Skin epidermis (tissue), 12 donors: ENCODE data around the gene OR4F15.
"Not testable (repeated sequence)": the region's sequence is repeated elsewhere in the genome, so short reads cannot be mapped to it uniquely, and the experiment has no call there.

Source experiments
- H3K27ac ChIP-seq, 21 experiments: fragments of 200-600 bp; sonication (generic) in 11 of 21; one replicate each; pipeline ENCODE4 v1.5.0; 2020; ENCODE audit warnings: mild to moderate bottlenecking in 3 of 21, inconsistent platforms in 2 of 21, moderate library complexity in 2 of 21
- H3K4me3 ChIP-seq, 7 experiments: fragments of 200-600 bp; sonication (generic) in 2 of 7; one replicate each; pipeline ENCODE4 v1.5.0; 2020; ENCODE audit warnings: inconsistent platforms in 2 of 7, mild to moderate bottlenecking in 2 of 7, moderate library complexity in 1 of 7

Gene OR4F15, protein sequence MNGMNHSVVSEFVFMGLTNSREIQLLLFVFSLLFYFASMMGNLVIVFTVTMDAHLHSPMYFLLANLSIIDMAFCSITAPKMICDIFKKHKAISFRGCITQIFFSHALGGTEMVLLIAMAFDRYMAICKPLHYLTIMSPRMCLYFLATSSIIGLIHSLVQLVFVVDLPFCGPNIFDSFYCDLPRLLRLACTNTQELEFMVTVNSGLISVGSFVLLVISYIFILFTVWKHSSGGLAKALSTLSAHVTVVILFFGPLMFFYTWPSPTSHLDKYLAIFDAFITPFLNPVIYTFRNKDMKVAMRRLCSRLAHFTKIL

DNA sequence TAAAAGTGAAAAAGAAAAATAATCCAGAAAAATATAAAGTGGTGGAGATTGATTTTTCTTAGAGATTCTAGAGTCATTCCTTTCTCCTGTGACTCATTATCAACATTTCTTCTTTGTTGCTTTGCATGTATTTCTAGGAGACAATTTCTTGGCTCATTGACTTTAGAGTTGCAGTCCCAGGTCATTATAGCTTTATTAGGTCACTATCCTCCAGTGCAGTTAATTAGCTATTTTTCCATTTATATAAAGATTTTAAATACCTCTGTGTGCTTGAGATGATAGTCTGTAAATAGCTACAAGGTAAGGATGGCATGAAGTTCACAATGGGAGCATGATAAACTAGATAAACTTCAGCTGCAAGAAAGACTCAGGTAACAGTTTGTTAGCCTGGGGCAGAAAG, at the start of gene OR4F15:
TSS of gene OR4F15 (plus strand) at position 301 of the 400 bp plus-strand sequence. CDS start 5,985 bp downstream, outside the sequence.
- Histone ChIP-seq H3K4me3 (no peak within 1 kb of the TSS), H3K27ac (no peak within 1 kb of the TSS)

DNA sequence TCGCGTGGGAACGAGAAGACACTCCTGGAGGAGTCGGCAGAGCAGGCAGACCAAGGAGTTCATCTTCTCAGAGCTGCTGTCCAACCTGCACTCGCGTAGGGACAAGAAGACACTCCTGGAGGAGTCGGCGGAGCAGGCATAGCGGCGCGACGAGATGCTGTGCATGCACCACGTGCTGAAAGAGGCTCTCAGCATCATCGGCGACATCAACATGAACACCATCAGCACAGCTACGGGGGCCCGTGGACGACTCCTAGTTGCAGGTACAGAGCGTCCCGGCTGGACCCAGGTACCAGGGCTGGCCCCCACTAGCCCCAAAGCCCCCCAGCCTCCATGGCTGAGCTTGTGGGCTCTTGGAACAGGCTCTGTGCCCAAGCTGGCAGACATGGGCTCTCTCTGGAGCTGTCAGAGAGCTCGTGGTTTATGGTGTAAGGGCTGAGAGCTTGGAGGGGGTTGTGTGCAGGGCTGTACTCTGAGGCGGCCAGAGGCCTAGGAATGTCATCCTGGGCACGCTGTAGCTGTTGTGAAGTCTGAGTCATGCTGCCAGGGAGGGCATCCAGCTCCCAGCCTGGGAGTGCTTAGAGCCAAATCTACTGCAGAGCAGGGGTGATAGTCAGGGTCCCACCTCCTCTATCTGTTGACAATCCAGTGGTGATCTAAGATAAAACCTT, 47.2 kb upstream of the OR4F15 start:
- H3K4me3 ChIP-seq, H3K27ac ChIP-seq: not testable (repeated sequence)

DNA sequence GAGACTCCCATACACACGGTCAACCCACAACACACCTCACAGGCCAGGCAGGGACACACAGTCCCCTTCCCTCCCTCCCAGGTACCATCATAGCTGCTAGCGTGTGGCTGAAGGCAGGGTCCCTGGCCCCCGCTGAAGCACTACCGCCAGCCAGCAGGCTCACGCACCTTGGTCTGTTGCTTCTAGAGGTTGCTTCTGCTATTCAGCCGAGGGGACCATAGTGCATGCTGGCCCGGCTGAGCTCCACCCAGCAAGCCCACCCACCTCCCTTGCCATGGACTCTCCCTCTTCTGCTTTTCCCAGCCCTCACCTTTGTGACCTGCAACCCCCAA, 46.7 kb upstream of the OR4F15 start:
- H3K4me3 ChIP-seq, H3K27ac ChIP-seq: not testable (repeated sequence)

DNA sequence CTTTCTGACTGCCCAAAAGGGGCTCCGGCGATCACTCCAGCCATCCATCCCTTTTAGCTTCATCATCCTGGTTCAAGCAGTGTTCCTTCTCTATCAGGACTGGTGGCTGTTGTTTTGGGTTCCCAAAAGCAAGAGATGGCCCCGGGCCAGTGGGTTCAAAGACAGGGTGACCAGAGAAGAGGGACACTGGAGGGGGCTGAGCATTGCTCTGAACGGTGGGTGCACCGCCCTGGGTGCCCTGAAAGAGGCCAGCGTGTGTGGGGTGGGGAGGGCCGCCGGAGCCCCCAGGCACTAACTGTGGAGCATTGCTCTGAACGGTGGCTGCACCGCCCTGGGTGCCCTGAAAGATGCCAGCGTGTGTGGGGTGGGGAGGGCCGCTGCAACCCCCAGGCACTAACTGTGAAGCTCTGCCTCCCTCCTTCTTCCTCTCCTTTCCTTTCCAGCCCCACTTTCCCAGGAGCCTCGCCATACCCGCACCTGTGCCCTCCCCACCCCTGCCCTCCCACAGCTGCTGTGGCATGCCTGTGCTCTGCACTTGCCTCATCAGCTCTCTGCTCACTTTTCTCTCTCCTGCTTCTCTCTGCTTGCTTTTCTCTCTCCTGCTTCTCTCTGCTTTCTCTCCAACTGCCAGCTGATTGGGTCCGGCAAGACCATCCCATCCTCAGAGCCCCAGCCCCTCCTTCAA, 46.1 kb upstream of the OR4F15 start:
- H3K27ac ChIP-seq, result no peak overlapping the region
- H3K4me3 ChIP-seq, result no peak overlapping the region

DNA sequence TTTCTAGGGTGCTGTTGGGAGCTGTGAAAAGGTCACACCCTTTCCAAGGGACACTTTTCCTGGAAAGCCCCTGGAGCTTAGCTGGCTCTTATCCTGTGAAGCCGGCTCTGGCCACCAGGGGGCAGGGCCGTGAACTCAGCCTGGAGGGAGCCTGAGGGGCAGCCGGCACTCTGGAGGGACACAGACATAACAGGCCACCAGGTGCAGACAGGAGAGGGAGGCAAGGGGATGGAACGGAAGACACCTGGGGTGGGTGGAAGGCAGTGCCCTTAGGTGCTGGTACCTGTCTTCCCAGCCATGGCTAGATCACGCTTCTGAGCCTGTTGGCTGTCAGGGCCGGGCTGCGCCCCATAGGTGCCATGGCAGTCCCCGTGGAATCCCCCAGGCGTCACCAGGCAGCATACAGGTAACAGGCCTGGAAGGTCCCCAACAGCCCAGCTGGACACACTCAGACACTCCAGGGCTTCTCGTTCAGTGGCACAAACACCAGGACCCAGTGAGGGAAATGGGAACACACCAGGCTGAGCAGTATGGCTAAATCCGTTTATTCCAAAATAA, 44.8 kb upstream of the OR4F15 start:
- not testable (repeated sequence) for H3K4me3 ChIP-seq, H3K27ac ChIP-seq

DNA sequence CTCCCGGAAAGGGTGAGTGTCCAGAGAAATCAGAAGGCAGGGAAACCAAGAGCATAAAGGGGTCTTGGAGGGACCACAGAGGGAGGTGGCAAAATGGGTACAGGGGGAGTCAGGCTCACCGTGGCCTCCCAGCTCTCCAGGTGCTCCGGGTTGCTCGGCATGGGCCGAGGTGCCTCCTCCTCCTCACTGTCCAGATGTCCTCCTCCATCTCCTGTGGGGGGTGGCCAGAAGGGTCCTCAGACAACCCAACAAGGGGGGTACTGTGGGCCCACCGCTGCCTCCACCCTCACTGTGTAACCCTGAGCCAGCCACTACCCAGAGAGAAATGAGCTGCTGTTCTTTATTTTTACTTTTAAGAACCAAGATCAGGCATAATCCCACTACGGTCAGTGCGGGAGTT, 39.1 kb upstream of the OR4F15 start:
- Histone ChIP-seq H3K27ac (no peak overlapping the region), H3K4me3 (no peak overlapping the region)

DNA sequence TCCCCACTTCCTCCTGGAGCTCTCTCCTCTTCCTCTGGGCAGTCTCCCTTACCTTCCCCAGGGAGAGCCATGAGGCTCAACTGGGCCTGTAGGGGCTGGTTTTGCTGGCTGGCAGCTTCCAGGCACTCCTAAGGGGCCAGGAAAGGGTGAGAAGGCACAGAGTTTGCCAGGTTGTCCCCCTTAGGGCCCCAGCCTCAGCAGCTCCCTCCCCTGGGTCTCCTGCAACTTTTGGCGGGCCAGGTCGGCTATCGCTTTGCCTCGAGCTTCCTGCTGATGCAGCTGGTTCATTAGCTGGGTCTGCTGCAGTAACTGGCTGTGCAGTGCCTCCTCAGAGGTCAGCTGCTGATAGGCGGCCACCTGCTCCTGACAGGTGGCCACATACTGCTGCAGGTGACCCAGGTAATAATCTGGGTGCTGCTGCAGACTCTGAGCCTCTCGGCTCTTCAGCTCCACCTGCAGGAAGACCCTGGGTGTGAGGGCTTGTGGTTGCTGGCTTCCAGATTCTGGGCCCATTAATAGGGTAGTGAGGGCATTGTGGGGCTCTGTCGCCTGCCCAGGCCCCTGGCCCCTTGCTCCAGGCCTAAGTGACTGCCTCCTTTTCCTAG, 38.4 kb upstream of the OR4F15 start:
- Histone ChIP-seq H3K27ac (no peak overlapping the region), H3K4me3 (no peak overlapping the region)

DNA sequence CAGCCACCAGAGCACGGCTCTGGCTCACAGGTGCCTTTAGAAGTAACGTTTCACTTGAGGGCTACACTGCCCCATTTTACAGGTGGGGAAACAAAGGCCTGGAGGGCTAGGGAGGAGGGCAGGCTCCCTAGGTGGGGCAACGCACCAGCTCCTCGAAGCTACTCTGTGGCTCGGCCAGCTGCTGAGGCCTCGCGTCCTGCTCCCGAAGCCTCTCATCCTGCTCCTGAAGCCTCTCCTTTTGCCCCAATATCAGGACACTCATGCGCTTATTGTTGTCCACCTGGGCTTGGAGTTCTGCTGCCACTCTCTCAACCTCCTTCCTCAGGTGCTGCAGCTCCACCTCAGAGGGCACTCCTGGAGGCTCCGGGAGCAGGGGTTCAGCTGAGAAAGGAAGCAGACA, 36.9 kb upstream of the OR4F15 start:
- Histone ChIP-seq H3K4me3 (no peak overlapping the region), H3K27ac (no peak overlapping the region)

DNA sequence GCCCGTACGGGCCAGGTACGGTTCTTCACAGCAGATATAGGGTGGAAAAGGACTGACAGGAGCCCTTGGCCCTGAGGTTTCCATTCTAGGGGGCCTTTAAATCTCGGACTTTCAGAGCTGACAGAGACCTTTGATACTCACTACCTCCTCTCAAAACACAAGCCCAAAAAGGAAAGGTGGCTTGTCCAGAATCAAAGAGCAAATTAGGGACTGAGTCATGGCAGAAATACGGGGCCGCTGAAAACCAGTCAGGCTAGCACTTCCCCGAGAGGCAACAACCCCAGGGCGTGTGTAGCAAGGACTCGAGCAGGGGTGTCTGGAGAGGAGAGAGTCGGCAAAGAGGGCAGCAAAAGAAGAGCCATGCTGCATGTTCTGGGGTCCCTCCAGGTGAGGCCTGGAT, 33.4 kb upstream of the OR4F15 start:
- H3K4me3 ChIP-seq, H3K27ac ChIP-seq: not testable (repeated sequence)

DNA sequence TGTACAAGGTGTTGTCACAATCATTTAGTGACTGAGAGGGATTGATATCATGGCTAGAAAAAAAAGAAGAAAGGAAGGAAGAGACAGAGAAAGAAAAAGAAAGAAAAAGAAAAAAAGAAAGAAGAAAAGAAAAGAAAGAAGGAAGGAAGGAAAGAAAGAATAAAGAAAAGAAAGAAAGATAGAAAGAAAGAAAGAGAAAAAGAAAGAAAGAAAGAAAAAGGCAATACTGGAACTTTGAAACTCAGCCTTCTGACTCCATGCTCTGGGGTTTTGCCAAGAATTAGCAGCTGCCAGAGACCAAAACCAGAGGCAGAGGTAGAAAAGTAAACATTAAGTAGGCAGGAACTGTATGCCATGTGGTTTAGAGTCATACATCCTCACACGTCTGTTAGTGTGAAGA, 31.8 kb upstream of the OR4F15 start:
- not testable (repeated sequence) for H3K4me3 ChIP-seq, H3K27ac ChIP-seq

DNA sequence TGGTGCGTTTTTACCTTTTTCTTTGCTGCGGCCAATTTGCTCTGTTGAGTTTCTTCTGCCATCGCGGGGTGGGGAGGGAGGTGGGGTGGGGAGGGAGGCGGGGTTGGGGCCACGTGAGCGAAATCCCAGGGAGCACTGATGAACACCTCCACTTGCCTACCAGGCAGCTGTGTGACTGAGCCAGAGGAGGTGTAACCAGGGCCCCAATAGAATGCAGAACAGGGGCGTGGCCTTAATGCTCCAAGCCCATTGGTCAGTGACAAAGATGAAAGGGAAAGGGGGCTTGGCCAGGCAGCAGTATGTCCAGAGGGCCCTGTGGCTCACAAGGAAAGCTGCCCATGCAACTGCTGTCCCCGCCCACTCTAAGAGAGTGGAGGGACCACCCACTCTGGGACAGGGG, 30.1 kb upstream of the OR4F15 start:
- H3K4me3 ChIP-seq, result no peak overlapping the region
- H3K27ac ChIP-seq, result no peak overlapping the region

DNA sequence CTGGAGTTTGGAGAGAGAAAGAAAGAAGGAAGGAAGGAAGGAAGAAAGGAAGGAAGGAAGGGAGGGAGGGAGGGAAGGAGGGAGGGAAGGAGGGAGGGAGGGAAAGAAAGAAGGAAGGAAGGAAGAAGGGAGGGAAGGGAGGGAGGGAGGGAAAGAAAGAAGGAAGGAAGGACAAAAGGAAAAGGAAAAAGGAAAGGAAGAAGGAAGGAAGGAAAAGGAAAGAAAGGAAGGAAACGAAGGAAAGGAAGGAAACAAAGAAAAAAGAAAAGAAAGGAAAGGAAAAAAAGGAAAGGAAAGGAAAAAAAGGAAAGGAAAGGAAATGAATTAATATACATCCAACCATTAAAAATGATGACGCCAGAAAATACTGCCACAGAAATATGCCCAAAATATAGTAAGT, 27.4 kb upstream of the OR4F15 start:
- Histone ChIP-seq H3K27ac (no peak overlapping the region), H3K4me3 (no peak overlapping the region)

DNA sequence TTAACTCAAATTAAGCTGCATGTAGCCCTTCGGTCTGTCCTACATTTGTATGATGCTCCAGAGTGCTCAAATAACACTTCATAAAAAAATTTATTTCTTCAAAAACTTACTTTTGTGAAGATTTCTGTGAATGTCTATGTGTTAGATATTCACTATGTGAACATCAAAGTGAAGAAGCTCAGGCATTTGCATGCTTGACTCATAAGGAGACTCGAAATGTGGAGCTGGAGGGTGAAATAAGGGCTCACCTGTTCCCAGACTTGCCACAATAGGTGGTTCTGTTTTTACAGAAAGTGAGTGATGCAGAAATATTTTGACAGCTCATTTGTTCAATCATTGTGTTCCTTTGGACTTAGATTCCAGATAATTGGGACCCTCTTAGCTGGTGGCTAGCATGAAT, 25.6 kb upstream of the OR4F15 start:
- not testable (repeated sequence) for H3K4me3 ChIP-seq, H3K27ac ChIP-seq

DNA sequence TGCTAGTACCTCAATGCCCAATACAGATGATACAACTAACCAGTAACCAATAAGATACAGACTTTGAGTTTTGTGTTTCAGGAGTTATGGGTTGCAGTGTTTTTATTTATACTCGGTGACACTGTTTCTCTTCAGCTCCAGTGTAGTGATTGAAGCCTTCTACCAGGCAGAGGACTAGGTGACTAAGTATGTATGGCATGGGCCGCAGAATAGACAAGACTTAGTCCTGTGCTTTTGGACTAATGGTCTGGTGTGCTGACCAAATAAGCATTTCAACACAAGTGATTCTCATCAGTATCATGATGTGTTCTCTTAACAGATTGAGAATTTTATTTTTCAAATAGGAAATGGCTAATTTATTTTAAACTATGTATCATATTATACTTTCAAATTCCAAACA, 24.0 kb upstream of the OR4F15 start:
- H3K27ac ChIP-seq, H3K4me3 ChIP-seq: not testable (repeated sequence)

DNA sequence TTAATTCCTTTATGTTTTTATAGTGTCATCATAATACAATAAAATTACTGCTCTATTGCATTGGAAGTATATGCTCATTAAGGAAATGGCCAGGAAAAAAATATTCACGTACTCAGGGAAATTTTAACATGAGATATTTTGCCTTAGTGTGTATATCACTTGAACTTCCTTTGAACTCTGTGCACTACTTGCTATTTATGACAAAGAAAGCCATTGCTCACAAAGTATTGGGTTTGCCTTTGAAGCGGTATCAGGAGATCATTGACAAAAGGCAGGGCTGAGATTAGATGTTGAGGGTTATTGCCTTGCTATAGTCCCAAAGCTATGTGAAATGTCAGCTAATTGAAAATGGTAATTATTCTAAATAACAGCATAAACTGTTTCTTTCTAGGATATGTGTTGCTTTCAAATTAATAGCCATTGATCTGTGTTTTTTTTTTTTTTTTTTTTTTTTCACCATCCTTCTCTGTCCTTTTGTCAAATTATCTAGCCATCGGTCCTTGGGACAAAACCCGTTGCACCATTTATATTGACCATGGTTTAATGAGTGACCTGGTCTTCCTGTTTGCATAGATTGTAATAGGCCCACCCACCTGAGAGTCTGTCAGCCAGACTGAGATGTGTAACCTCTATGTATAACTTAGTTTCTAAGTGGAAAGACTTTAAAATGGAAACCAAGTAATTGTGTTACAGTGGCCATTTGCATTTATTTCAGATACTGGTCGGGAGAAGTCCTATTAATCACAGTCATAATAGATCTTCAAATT, 23.3 kb upstream of the OR4F15 start:
- H3K4me3 ChIP-seq, H3K27ac ChIP-seq: not testable (repeated sequence)

DNA sequence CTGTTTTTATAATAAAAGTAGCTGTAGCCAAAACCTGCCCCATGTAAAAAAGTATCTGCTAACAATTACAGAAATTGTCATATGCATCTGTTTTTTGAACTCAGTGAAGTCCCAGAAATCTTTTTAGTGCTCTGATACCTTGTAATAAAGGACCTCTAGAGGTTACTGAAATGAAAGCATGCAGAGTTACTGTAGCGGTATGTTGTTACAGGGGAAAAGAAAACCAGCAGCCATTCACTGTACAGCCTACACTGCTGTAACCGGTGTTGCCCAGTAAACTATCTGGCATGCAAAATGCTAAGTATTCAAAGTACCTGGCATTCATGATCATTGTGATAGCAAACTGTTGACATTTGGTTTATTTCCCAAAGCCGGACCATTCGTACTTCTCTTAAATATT, 21.3 kb upstream of the OR4F15 start:
- H3K4me3 ChIP-seq, H3K27ac ChIP-seq: not testable (repeated sequence)

DNA sequence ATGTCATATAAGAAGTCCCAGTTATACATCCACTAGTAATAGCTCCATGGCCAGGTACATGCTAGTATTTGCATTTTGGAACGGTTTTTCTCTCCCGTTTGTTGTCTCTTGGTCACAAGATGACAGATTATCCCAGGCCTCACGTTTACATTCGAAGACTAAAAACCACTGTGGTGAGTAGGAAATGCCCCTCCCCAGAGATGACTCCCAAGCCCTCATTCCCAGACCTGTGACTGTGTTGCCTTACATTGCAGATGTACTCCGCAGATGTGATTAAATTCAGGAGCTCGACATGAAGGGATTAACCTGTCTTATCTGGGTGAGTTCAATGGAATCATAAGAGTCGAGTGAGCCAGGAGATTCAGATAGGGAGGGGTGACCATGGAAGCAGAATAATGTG, 18.0 kb upstream of the OR4F15 start:
- H3K4me3 ChIP-seq, H3K27ac ChIP-seq: not testable (repeated sequence)

DNA sequence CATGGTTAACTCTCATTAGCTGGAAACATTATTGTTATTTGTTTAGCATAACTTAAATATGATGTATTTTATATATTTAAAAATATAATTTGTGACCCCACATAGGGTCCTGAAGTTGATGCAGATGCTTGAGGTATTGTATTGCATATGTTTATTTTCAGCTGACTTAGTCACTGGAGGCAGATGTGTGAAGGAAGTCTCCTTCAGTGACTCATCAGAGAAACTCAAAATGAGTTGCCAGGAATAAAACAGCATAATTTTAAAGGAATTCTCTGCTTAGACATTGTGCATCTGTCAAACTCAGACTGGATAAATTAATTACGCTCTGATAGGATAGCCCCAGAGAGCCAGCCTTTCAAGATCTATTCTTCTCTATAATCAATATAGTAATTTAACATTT, 16.5 kb upstream of the OR4F15 start:
- H3K27ac ChIP-seq, result no peak overlapping the region

DNA sequence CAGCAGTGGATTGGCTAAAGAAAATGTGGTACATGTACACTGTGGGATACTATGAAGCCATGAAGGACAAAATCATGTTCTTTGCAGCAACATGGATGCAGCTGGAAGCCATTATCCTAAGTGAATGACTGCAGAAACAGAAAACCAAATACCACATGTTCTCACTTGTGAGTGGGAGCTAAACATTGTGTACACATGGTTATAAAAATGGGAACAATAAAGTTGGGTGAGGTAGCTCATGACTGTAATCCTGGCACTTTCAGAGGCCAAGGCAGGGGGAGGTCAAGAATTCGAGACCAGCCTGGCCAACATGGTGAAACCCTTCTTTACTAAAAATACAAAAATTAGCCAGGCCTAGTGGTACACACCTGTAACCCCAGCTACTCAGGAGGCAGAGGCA, 12.3 kb upstream of the OR4F15 start:
- no peak overlapping the region for H3K27ac ChIP-seq
- H3K4me3 ChIP-seq, result no peak overlapping the region

More for the DNA sequence above, 16.5 kb upstream of the OR4F15 start:
- no peak overlapping the region for H3K4me3 ChIP-seq

DNA sequence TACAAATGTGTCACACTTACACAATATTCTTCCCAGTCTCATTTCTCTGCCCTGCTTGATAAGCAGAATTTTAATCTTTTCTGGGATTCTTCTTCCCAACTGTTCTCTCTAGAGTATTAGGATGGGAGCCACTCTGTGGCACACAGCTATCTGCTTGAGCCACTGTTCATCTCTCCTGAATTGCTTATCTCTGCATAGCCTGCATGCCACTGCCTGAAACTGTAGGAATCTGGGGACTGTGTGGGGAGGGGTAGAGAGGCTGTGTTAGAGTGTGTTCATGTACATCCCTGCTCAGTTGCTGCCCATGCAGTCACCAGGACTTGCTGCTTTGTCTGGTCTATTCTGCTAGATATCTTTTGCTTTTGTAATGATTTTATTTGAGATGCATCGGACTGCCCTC, 11.0 kb upstream of the OR4F15 start:
- no peak overlapping the region for H3K4me3 ChIP-seq
- no peak overlapping the region for H3K27ac ChIP-seq
